Uterus (tissue), 4 donors: ENCODE measurements around the gene NECTIN1. TPM values are rescaled to one million over a fixed set of nuclear protein-coding genes. Genes with fewer than 3 reads are reported as not detected.

Source experiments
- DNase-seq, 2 donors: peaks; one replicate each; pipeline ENCODE4 v3.0.0-alpha.2; 2019 to 2020
- H3K27ac ChIP-seq, 2 donors: fragments of 200-600 bp; sonication (generic); 1 replicate in 1 of 2; 2 replicates in 1 of 2; pipeline ENCODE4 v1.5.1; 2016 to 2018
- H3K27me3 ChIP-seq, 2 donors: fragments of 200-600 bp; sonication (generic); one replicate each; pipeline ENCODE4 v1.5.1; 2018 to 2019; ENCODE audit warnings: control low read depth in 1 of 2
- H3K36me3 ChIP-seq, 2 donors: fragments of 200-600 bp; sonication (generic); one replicate each; pipeline ENCODE4 v1.5.1; 2019; ENCODE audit warnings: control low read depth in 1 of 2
- H3K4me1 ChIP-seq, 2 donors: fragments of 200-600 bp; sonication (generic); one replicate each; pipeline ENCODE4 v1.5.1; 2018 to 2019; ENCODE audit warnings: control low read depth in 1 of 2
- H3K4me3 ChIP-seq, 2 donors: fragments of 200-600 bp; sonication (generic); 1 replicate in 1 of 2; 2 replicates in 1 of 2; pipeline ENCODE4 v1.5.1; 2018 to 2019; ENCODE audit warnings: mild to moderate bottlenecking in 1 of 2
- H3K9me3 ChIP-seq, 2 donors: fragments of 200-600 bp; sonication (generic); one replicate each; pipeline ENCODE4 v1.5.1; 2019; ENCODE audit warnings: control low read depth in 1 of 2
- POLR2A ChIP-seq, 2 donors: fragments of 450-650 bp; IDR thresholded peaks; one replicate each; pipeline ENCODE4 v1.6.1; 2016; ENCODE audit warnings: antibody characterized with exemption in 2 of 2, mild to moderate bottlenecking in 1 of 2, moderate library complexity in 1 of 2
- intact Hi-C: fragments of 100-400 bp; cut with DNase I; formaldehyde crosslinking; loops from one replicate; pipeline ENCODE4 v1.15.1; 2023; ENCODE audit warnings: low total_unique reads
- total RNA-seq, 4 donors: library from RNA; depleted of rRNA in 3 of 4; stranded (reverse); fragments of >200 nt in 3 of 4; gene quantifications; one replicate each; pipeline versions ENCODE4 v1.1.0 to v1.2.4, GENCODE V29; 2014 to 2023
- TF ChIP-seq, protein P1 (sequence below), 4 experiments: fragments of 200-600 bp in 2 of 4; fragments of 450-650 bp in 2 of 4; sonication (generic) in 2 of 4; IDR thresholded peaks; one replicate each; pipeline ENCODE4 v1.5.1; 2016 to 2019; ENCODE audit warnings: antibody characterized with exemption in 4 of 4, mild to moderate bottlenecking in 2 of 4, moderate library complexity in 1 of 4
- donor health status: DM: yes; HTN: yes; CAD: no.

The NECTIN1 gene
- total RNA-seq, 4 donors from 2014 or later, result 1.3 to 10.6 (median 9.2) TPM; not detected in 1

GRCh38 chr11:119616586-119617339, 112.2 kb downstream of the NECTIN1 start:
- Histone ChIP-seq H3K4me1 (no peaks in the 10 kb centered on the region), H3K27ac (no peak overlapping the region), H3K9me3 (no peaks in the 10 kb centered on the region), H3K4me3 (no peak overlapping the region), H3K36me3 (no peaks in the 10 kb centered on the region), H3K27me3 (no peaks in the 10 kb centered on the region)
- DNase-seq, result no peak
- no peak for TF ChIP-seq POLR2A (IDR thresholded peaks at IDR 0.05)
- TF ChIP-seq, protein P1, sequence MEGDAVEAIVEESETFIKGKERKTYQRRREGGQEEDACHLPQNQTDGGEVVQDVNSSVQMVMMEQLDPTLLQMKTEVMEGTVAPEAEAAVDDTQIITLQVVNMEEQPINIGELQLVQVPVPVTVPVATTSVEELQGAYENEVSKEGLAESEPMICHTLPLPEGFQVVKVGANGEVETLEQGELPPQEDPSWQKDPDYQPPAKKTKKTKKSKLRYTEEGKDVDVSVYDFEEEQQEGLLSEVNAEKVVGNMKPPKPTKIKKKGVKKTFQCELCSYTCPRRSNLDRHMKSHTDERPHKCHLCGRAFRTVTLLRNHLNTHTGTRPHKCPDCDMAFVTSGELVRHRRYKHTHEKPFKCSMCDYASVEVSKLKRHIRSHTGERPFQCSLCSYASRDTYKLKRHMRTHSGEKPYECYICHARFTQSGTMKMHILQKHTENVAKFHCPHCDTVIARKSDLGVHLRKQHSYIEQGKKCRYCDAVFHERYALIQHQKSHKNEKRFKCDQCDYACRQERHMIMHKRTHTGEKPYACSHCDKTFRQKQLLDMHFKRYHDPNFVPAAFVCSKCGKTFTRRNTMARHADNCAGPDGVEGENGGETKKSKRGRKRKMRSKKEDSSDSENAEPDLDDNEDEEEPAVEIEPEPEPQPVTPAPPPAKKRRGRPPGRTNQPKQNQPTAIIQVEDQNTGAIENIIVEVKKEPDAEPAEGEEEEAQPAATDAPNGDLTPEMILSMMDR (IDR thresholded peaks at IDR 0.05), result no peak
- intact Hi-C loops, result no loop called here

DNA sequence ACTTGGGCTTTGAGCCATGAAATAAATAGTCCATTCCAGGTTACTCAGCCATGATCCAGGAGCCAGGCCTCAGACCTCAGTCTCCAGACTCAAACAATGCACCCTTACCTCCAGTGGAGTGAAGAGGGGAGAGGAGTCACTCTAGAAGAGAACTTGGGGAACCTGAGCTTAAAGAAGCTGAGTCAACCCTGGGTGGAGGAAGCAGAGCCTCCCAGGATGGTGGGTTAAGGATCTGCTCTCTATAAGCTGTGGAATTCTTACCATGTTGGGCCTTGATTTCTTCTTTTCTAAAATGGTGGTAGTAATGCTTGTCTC, 113.2 kb downstream of the NECTIN1 start:
- intact Hi-C loops, result no loop called here
- H3K27me3 ChIP-seq, result no peaks in the 10 kb centered on the region
- TF ChIP-seq, protein P1 (IDR thresholded peaks at IDR 0.05), result no peak
- TF ChIP-seq POLR2A (IDR thresholded peaks at IDR 0.05), result no peak
- no peak overlapping the region for H3K4me3 ChIP-seq
- H3K27ac ChIP-seq, result no peak overlapping the region
- no peak for DNase-seq
- H3K36me3 ChIP-seq, result no peaks in the 10 kb centered on the region
- H3K9me3 ChIP-seq, result no peaks in the 10 kb centered on the region
- no peaks in the 10 kb centered on the region for H3K4me1 ChIP-seq

- TF ChIP-seq POLR2A (IDR thresholded peaks at IDR 0.05), result no peak
- TF ChIP-seq, protein P1 (IDR thresholded peaks at IDR 0.05), result no peak
- intact Hi-C loops, result no loop called here
- H3K9me3 ChIP-seq, result no peaks in the 10 kb centered on the region
- DNase-seq, result no peak
- H3K36me3 ChIP-seq, result no peaks in the 10 kb centered on the region
- no peaks in the 10 kb centered on the region for H3K4me1 ChIP-seq
- no peaks in the 10 kb centered on the region for H3K27me3 ChIP-seq
- H3K27ac ChIP-seq, result no peak overlapping the region
- H3K4me3 ChIP-seq, result no peak overlapping the region
These were observed 113.8 kb downstream of the NECTIN1 start for GRCh38 chr11:119615003-119615881.

GRCh38 chr11:119614222-119615002, 114.6 kb downstream of the NECTIN1 start:
- Histone ChIP-seq H3K4me3 (no peak overlapping the region), H3K36me3 (no peaks in the 10 kb centered on the region), H3K27me3 (no peaks in the 10 kb centered on the region), H3K27ac (no peak overlapping the region), H3K4me1 (no peaks in the 10 kb centered on the region), H3K9me3 (no peaks in the 10 kb centered on the region)
- DNase-seq, result no peak
- intact Hi-C loops, result no loop called here
- TF ChIP-seq POLR2A (IDR thresholded peaks at IDR 0.05), result no peak
- TF ChIP-seq, protein P1 (IDR thresholded peaks at IDR 0.05), result no peak
